ENCODE measurements around the gene RECQL. TPM values are rescaled to one million over a fixed set of nuclear protein-coding genes. Genes with fewer than 3 reads are reported as not detected.

The RECQL gene
- total and polyA plus RNA-seq, 9 of the 15 experiments (the other 6 are each of a cell fraction or from before 2014, with no cell fraction given): 22.2 to 44.7 (median 28.5) TPM

- no TSS peak for BruUV-seq (replicated peaks)
- POLR2A ChIA-PET: no interaction called here
Measured at GRCh38 chr12:21453312-21453852, 48.1 kb downstream of the RECQL start.

GRCh38 chr12:21451529-21451928, 49.9 kb downstream of the RECQL start:
- in situ Hi-C loops (cut with MboI) (no loop called here), intact Hi-C loops (cut with micrococcal nuclease) (no loop called here)
- ATAC-seq (no peak), FAIRE-seq (no peak), DNase-seq (ENCODE audit: extremely low read depth in 1 of 4, low spot score in 3 of 4) (no peak)
- Histone ChIP-seq H4K20me1 (replicated peaks; ENCODE audit: control insufficient read depth, insufficient read depth, low read length) (no peaks in the 10 kb centered on the region), H3K4me2 (ENCODE audit: insufficient read depth, low read length) (no peak overlapping the region), H3K27me3 (ENCODE audit: control insufficient read depth in 2 of 2, insufficient read depth in 2 of 2, low read length in 2 of 2) (no peaks in the 10 kb centered on the region), H3K36me3 (ENCODE audit: control insufficient read depth, insufficient read depth, low read length) (peaks cover 6% of the 10 kb centered on the region; the same call in 2 of the 3 replicates), H3K79me2 (ENCODE audit: control insufficient read depth, insufficient read depth, low read length) (no peaks in the 10 kb centered on the region), H3K9me1 (ENCODE audit: control insufficient read depth, insufficient read depth, low read length) (no peaks in the 10 kb centered on the region), H3K9me3 (replicated peaks; ENCODE audit: control insufficient read depth, insufficient read depth, low read depth, low read length) (no peaks in the 10 kb centered on the region), H3K4me3 (no peak overlapping the region), H3K4me1 (replicated peaks in 1 of 2; ENCODE audit: control insufficient read depth in 2 of 2, insufficient read depth in 2 of 2, low read length in 2 of 2) (no peaks in the 10 kb centered on the region), H3K9ac (ENCODE audit: insufficient read depth in 1 of 2, low read depth in 2 of 2, low read length in 2 of 2) (no peak overlapping the region), H3K27ac (ENCODE audit: extremely low read depth, low read depth, low read length) (no peak overlapping the region), H2AFZ (ENCODE audit: low read depth, low read length) (no peak overlapping the region)
- BruUV-seq (replicated peaks): no TSS peak
- POLR2A ChIA-PET: no interaction called here
- CTCF ChIA-PET (ENCODE audit: low intra/inter-chr PET ratio): no interaction called here
- WGBS (ENCODE audit: insufficient coverage, low coverage, missing lambda C conversion rate): 25% methylated on average over 1 of the region's 1 CpG
- TF ChIP-seq RAD21 (CRISPR knock-in tag; conservative IDR thresholded peaks at IDR 0.05 in 1 of 2, IDR thresholded peaks at IDR 0.05 in 1 of 2): peak in 1 of 2 experiments; percentile 47; a peak in 2 of 4 replicates
- TF ChIP-seq XRCC4 (IDR thresholded peaks at IDR 0.05; ENCODE audit: extremely low read depth, insufficient read depth, insufficient read length): no peak
- TF ChIP-seq GATAD2A (IDR thresholded peaks at IDR 0.05): no peak

More at GRCh38 chr12:21453312-21453852, 48.1 kb downstream of the RECQL start:
- H3K4me2 ChIP-seq (ENCODE audit: insufficient read depth, low read length): no peak overlapping the region
- no peak overlapping the region for H3K9ac ChIP-seq (ENCODE audit: insufficient read depth in 1 of 2, low read depth in 2 of 2, low read length in 2 of 2)
- H2AFZ ChIP-seq (ENCODE audit: low read depth, low read length): no peak overlapping the region
- H3K9me3 ChIP-seq (replicated peaks; ENCODE audit: control insufficient read depth, insufficient read depth, low read depth, low read length): no peaks in the 10 kb centered on the region
- H3K4me3 ChIP-seq: no peak overlapping the region
- H3K27me3 ChIP-seq (ENCODE audit: control insufficient read depth in 2 of 2, insufficient read depth in 2 of 2, low read length in 2 of 2): no peaks in the 10 kb centered on the region
- intact Hi-C loops (cut with micrococcal nuclease) (no loop called here), in situ Hi-C loops (cut with MboI) (no loop called here)
- H3K27ac ChIP-seq (ENCODE audit: extremely low read depth, low read depth, low read length): no peak overlapping the region
- TF ChIP-seq ZNF140 (CRISPR knock-in tag; IDR thresholded peaks at IDR 0.05) (no peak), GTF2B (IDR thresholded peaks at IDR 0.05; ENCODE audit: extremely low read depth, insufficient read length) (no peak)
- H3K79me2 ChIP-seq (ENCODE audit: control insufficient read depth, insufficient read depth, low read length): no peaks in the 10 kb centered on the region
- no peak for DNase-seq (ENCODE audit: extremely low read depth in 1 of 4, low spot score in 3 of 4)
- 62% methylated on average over 4 of the region's 4 CpGs for WGBS (ENCODE audit: insufficient coverage, low coverage, missing lambda C conversion rate)
- peaks cover 6% of the 10 kb centered on the region; the same call in 2 of the 3 replicates for H3K36me3 ChIP-seq (ENCODE audit: control insufficient read depth, insufficient read depth, low read length)
- H4K20me1 ChIP-seq (replicated peaks; ENCODE audit: control insufficient read depth, insufficient read depth, low read length): no peaks in the 10 kb centered on the region
- CTCF ChIA-PET (ENCODE audit: low intra/inter-chr PET ratio): no interaction called here
- no peak for FAIRE-seq
- no peaks in the 10 kb centered on the region for H3K4me1 ChIP-seq (replicated peaks in 1 of 2; ENCODE audit: control insufficient read depth in 2 of 2, insufficient read depth in 2 of 2, low read length in 2 of 2)
- no peaks in the 10 kb centered on the region for H3K9me1 ChIP-seq (ENCODE audit: control insufficient read depth, insufficient read depth, low read length)
- ATAC-seq: no peak
